WERI-Rb-1 (cell line): Measurements from ENCODE around the gene TPRG1L.

Experiments used
- DNase-seq: peaks from one replicate; pipeline ENCODE4 v3.0.0-alpha.2; 2020
- H3K27ac ChIP-seq: fragments of 250-450 bp; sonication (Bioruptor Pico); 2 replicates; pipeline ENCODE4 v1.5.1; 2020; ENCODE audit warnings: mild to moderate bottlenecking, moderate library complexity
- H3K27me3 ChIP-seq: fragments of 250-450 bp; sonication (Bioruptor Pico); 2 replicates; pipeline ENCODE4 v1.5.1; 2021; ENCODE audit warnings: mild to moderate bottlenecking, low read depth, moderate library complexity; ENCODE audit not compliant: insufficient read depth, severe bottlenecking
- H3K36me3 ChIP-seq: fragments of 250-450 bp; sonication (Bioruptor Pico); 2 replicates; pipeline ENCODE4 v1.5.1; 2020; ENCODE audit warnings: mild to moderate bottlenecking, moderate library complexity
- H3K4me3 ChIP-seq: 2 replicates; pipeline ENCODE4 v1.5.1; 2011; ENCODE audit warnings: low read depth, mild to moderate bottlenecking, control low read depth, low read length
- H3K9me3 ChIP-seq: fragments of 250-450 bp; sonication (Bioruptor Pico); 2 replicates; pipeline ENCODE4 v1.5.1; 2021; ENCODE audit warnings: mild to moderate bottlenecking, moderate library complexity; ENCODE audit not compliant: severe bottlenecking
- CTCF ChIP-seq: IDR thresholded peaks from 2 replicates; pipeline ENCODE4 v1.5.1; 2011; ENCODE audit warnings: low read depth, mild to moderate bottlenecking, control low read depth, inconsistent platforms, low read length

Gene TPRG1L

GRCh38 chr1:3672971-3673361, 48.2 kb downstream of the TPRG1L start:
- no peak for DNase-seq
- no peaks in the 10 kb centered on the region for H3K27me3 ChIP-seq

GRCh38 chr1:3673381-3674099, 48.7 kb downstream of the TPRG1L start:
- H3K9me3 ChIP-seq, result no peaks in the 10 kb centered on the region
- no peaks in the 10 kb centered on the region for H3K27me3 ChIP-seq
- no peak overlapping the region for H3K4me3 ChIP-seq
- no peak for TF ChIP-seq CTCF
- H3K36me3 ChIP-seq, result no peaks in the 10 kb centered on the region; the same call in 1 of the 2 replicates
- DNase-seq, result no peak
- no peak overlapping the region for H3K27ac ChIP-seq

More at GRCh38 chr1:3672971-3673361, 48.2 kb downstream of the TPRG1L start:
- no peak for TF ChIP-seq CTCF
- Histone ChIP-seq H3K9me3 (no peaks in the 10 kb centered on the region), H3K4me3 (no peak overlapping the region), H3K36me3 (no peaks in the 10 kb centered on the region; the same call in 1 of the 2 replicates), H3K27ac (no peak overlapping the region)

- H3K27ac ChIP-seq, result no peak overlapping the region
- H3K27me3 ChIP-seq, result no peaks in the 10 kb centered on the region
- no peak overlapping the region for H3K4me3 ChIP-seq
- TF ChIP-seq CTCF, result no peak
- no peaks in the 10 kb centered on the region; the same call in 1 of the 2 replicates for H3K36me3 ChIP-seq
- no peaks in the 10 kb centered on the region for H3K9me3 ChIP-seq
- DNase-seq, result no peak
These were observed 49.6 kb downstream of the TPRG1L start for GRCh38 chr1:3674100-3675094.

GRCh38 chr1:3675436-3675835, 50.6 kb downstream of the TPRG1L start:
- no peak for TF ChIP-seq CTCF
- Histone ChIP-seq H3K36me3 (no peaks in the 10 kb centered on the region; the same call in 1 of the 2 replicates), H3K9me3 (no peaks in the 10 kb centered on the region), H3K27ac (no peak overlapping the region), H3K27me3 (no peaks in the 10 kb centered on the region), H3K4me3 (no peak overlapping the region)
- DNase-seq, result no peak

GRCh38 chr1:3676581-3677470, 52.0 kb downstream of the TPRG1L start:
- Histone ChIP-seq H3K27ac (no peak overlapping the region; the same call in 1 of the 2 replicates), H3K4me3 (no peak overlapping the region), H3K36me3 (peaks cover 6% of the 10 kb centered on the region), H3K9me3 (no peaks in the 10 kb centered on the region), H3K27me3 (no peaks in the 10 kb centered on the region)
- no peak for TF ChIP-seq CTCF
- no peak for DNase-seq
